ENCODE data around the gene NIT1. TPM values are rescaled to one million over a fixed set of nuclear protein-coding genes. Genes with fewer than 3 reads are reported as not detected.

Gene NIT1
- total and polyA plus RNA-seq, 4 donors = 22.4 to 53.7 (median 48.5) TPM

GRCh38 chr1:161083748-161084596 is 33.9 kb upstream of the NIT1 start:
- H3K9me3 ChIP-seq (ENCODE audit: control insufficient read depth, insufficient read depth, low read length) = no peaks in the 10 kb centered on the region
- H3K27me3 ChIP-seq (ENCODE audit: control insufficient read depth, insufficient read depth, low read length) = peaks cover 3% of the 10 kb centered on the region
- no peaks in the 10 kb centered on the region for H3K4me1 ChIP-seq (ENCODE audit: control insufficient read depth, insufficient read depth, low read length)
- no peak for DNase-seq (ENCODE audit: low read depth in 4 of 6, low spot score in 6 of 6)
- no peaks in the 10 kb centered on the region for H3K36me3 ChIP-seq (ENCODE audit: control insufficient read depth, insufficient read depth, low read length)
- H3K4me3 ChIP-seq (ENCODE audit: low read depth, low read length) = no peak overlapping the region
- 84% methylated on average over 8 of the region's 10 CpGs for WGBS (ENCODE audit: insufficient coverage)
- no peak overlapping the region for H3K27ac ChIP-seq (ENCODE audit: low read depth, low read length)

- Histone ChIP-seq H3K36me3 (ENCODE audit: control insufficient read depth, insufficient read depth, low read length) (no peaks in the 10 kb centered on the region), H3K27ac (ENCODE audit: low read depth, low read length) (no peak overlapping the region), H3K27me3 (ENCODE audit: control insufficient read depth, insufficient read depth, low read length) (peaks cover 3% of the 10 kb centered on the region), H3K4me3 (ENCODE audit: low read depth, low read length) (no peak overlapping the region), H3K4me1 (ENCODE audit: control insufficient read depth, insufficient read depth, low read length) (no peaks in the 10 kb centered on the region), H3K9me3 (ENCODE audit: control insufficient read depth, insufficient read depth, low read length) (no peaks in the 10 kb centered on the region)
- no peak for DNase-seq (ENCODE audit: low read depth in 4 of 6, low spot score in 6 of 6)
- WGBS (ENCODE audit: insufficient coverage) = no CpG with 5 or more reads among the region's 1 CpG
These were observed 33.3 kb upstream of the NIT1 start for GRCh38 chr1:161084597-161084988.

- Histone ChIP-seq H3K27ac (ENCODE audit: low read depth, low read length) (no peak overlapping the region), H3K36me3 (ENCODE audit: control insufficient read depth, insufficient read depth, low read length) (no peaks in the 10 kb centered on the region), H3K4me1 (ENCODE audit: control insufficient read depth, insufficient read depth, low read length) (no peaks in the 10 kb centered on the region), H3K27me3 (ENCODE audit: control insufficient read depth, insufficient read depth, low read length) (peaks cover 3% of the 10 kb centered on the region), H3K9me3 (ENCODE audit: control insufficient read depth, insufficient read depth, low read length) (no peaks in the 10 kb centered on the region), H3K4me3 (ENCODE audit: low read depth, low read length) (no peak overlapping the region)
- WGBS (ENCODE audit: insufficient coverage) = 20% methylated on average over 1 of the region's 2 CpGs
- no peak for DNase-seq (ENCODE audit: low read depth in 4 of 6, low spot score in 6 of 6)
These were observed 32.7 kb upstream of the NIT1 start for GRCh38 chr1:161085165-161085564.

GRCh38 chr1:161086457-161086856 is 31.4 kb upstream of the NIT1 start:
- 51% methylated on average over 3 of the region's 4 CpGs for WGBS (ENCODE audit: insufficient coverage)
- Histone ChIP-seq H3K36me3 (ENCODE audit: control insufficient read depth, insufficient read depth, low read length) (no peaks in the 10 kb centered on the region), H3K27ac (ENCODE audit: low read depth, low read length) (no peak overlapping the region), H3K4me1 (ENCODE audit: control insufficient read depth, insufficient read depth, low read length) (no peaks in the 10 kb centered on the region), H3K4me3 (ENCODE audit: low read depth, low read length) (no peak overlapping the region), H3K9me3 (ENCODE audit: control insufficient read depth, insufficient read depth, low read length) (no peaks in the 10 kb centered on the region), H3K27me3 (ENCODE audit: control insufficient read depth, insufficient read depth, low read length) (peaks cover 3% of the 10 kb centered on the region)
- no peak for DNase-seq (ENCODE audit: low read depth in 4 of 6, low spot score in 6 of 6)

DNA sequence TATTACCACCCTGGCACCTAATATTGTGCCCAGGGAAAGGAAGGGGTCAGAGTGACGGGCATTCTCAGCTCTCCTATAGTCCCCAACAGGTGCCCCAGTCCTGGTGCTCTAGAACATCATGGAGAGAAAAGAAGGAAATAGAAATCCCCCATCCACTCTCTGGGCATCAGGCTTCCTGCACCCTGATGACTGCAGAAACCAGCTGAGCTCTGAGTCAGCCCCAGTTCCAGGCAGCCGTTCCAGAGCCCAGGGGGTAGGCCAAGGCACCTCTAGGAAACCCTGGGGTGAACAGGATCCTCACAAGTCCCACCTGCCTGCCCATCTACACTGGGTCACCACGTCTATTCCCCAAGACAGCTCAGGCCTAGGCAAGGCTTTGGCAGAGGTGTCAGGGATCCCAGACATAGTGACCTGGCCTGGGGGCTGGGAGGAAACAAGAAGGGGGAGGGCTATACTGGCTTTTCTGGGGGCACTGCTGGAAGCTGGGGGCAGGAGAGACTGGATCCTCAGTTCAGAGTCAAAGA is 29.3 kb upstream of the NIT1 start:
- 80% methylated on average over 1 of the region's 3 CpGs for WGBS (ENCODE audit: insufficient coverage)
- no peaks in the 10 kb centered on the region for H3K4me1 ChIP-seq (ENCODE audit: control insufficient read depth, insufficient read depth, low read length)

DNA sequence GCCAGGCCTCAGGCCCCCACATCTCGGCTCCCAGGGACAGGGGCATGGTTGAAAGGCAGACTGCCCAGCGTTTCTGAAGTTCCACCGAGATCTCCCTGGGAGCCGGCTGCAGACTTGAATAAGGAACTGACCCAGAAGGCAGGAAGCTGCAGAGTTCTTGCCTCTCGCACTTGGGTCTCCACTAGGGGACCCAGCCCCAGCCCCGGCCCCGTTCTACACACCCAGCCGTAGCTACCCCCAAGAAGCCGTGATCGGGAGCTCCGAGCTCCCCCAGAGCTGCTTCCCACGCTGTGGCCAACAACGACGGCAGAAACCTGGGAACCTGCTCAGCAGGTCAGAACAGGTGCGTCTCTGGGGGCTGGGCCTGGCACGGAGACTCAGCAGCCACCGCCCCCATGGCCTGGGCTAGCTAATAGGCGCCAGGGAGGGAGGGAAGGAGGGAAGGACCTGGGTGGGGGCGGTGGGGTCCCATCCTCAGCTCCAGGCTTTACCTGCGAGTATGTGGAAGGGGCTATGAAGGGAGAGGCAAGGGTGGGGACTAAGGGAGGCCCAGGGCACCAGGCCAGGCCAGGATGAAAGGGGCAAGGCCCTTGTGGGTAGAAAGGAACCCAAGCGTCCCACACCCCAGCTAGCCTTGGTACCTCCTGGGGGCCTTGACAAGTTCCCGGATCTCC is 28.5 kb upstream of the NIT1 start, which contains the start of gene NECTIN4:
TSS of gene NECTIN4 (minus strand) at position 308 of the 674 bp plus-strand sequence. CDS start at position 46, 262 bp downstream.
- H3K27ac ChIP-seq (ENCODE audit: low read depth, low read length) = no peak within 1 kb of the TSS
- peaks cover 5% of the 10 kb centered on the region for H3K27me3 ChIP-seq (ENCODE audit: control insufficient read depth, insufficient read depth, low read length)
- no peaks in the 10 kb centered on the region for H3K4me1 ChIP-seq (ENCODE audit: control insufficient read depth, insufficient read depth, low read length)
- no peaks in the 10 kb centered on the region for H3K36me3 ChIP-seq (ENCODE audit: control insufficient read depth, insufficient read depth, low read length)
- 50% methylated on average over 19 of the region's 22 CpGs for WGBS (ENCODE audit: insufficient coverage)
- H3K4me3 ChIP-seq (ENCODE audit: low read depth, low read length) = no peak within 1 kb of the TSS
- H3K9me3 ChIP-seq (ENCODE audit: control insufficient read depth, insufficient read depth, low read length) = no peaks in the 10 kb centered on the region
- DNase-seq (ENCODE audit: low read depth in 4 of 6, low spot score in 6 of 6) = no peak

More for the DNA sequence above, 29.3 kb upstream of the NIT1 start:
- no peak for DNase-seq (ENCODE audit: low read depth in 4 of 6, low spot score in 6 of 6)
- no peak overlapping the region for H3K4me3 ChIP-seq (ENCODE audit: low read depth, low read length)
- no peaks in the 10 kb centered on the region for H3K9me3 ChIP-seq (ENCODE audit: control insufficient read depth, insufficient read depth, low read length)
- no peak overlapping the region for H3K27ac ChIP-seq (ENCODE audit: low read depth, low read length)
- H3K36me3 ChIP-seq (ENCODE audit: control insufficient read depth, insufficient read depth, low read length) = no peaks in the 10 kb centered on the region
- peaks cover 5% of the 10 kb centered on the region for H3K27me3 ChIP-seq (ENCODE audit: control insufficient read depth, insufficient read depth, low read length)

DNA sequence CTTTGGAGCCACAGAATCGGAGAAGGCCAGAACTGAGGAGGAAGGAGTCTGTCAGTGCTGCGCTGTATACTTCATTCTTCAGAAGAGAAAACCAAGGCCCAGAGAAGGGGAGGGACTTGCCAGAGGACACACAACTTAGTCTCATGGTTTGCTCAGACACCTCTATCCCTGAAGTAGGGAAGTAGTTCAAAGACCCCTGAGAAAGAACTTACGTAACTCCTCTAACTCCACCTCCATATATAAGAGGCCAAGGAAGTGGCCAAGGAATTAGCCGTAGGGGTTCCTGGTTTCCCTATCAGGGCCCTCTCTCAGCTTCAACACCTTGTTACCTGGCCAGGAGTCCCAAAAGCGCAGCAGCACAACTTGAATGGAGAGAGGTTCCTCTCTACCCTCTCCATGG is 28.0 kb upstream of the NIT1 start:
- WGBS (ENCODE audit: insufficient coverage) = 100% methylated on average over 3 of the region's 5 CpGs
- DNase-seq (ENCODE audit: low read depth in 4 of 6, low spot score in 6 of 6) = no peak
- H3K9me3 ChIP-seq (ENCODE audit: control insufficient read depth, insufficient read depth, low read length) = no peaks in the 10 kb centered on the region
- no peaks in the 10 kb centered on the region for H3K4me1 ChIP-seq (ENCODE audit: control insufficient read depth, insufficient read depth, low read length)
- no peak overlapping the region for H3K27ac ChIP-seq (ENCODE audit: low read depth, low read length)
- H3K4me3 ChIP-seq (ENCODE audit: low read depth, low read length) = no peak overlapping the region
- peaks cover 5% of the 10 kb centered on the region for H3K27me3 ChIP-seq (ENCODE audit: control insufficient read depth, insufficient read depth, low read length)
- no peaks in the 10 kb centered on the region for H3K36me3 ChIP-seq (ENCODE audit: control insufficient read depth, insufficient read depth, low read length)

DNA sequence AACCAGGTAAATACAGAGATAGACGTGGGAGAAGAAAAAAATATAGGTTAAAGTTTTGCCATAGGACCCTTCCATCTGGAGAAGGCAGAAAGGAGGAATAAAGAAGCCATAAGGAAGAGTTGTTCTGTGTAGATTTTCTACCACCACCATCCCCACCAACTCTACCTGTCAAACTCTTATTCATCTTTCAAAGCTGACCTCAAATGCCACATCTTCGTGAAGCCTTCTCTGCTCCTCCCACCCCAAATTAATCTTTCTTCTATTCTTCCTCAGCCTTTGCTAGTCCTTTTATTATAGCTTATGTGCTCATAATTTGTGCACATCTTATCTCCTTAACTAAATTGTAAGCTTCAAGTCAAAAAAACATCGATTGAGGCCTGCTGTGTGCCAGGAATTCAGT is 27.3 kb upstream of the NIT1 start:
- DNase-seq (ENCODE audit: low read depth in 4 of 6, low spot score in 6 of 6) = no peak
- H3K36me3 ChIP-seq (ENCODE audit: control insufficient read depth, insufficient read depth, low read length) = no peaks in the 10 kb centered on the region
- H3K4me3 ChIP-seq (ENCODE audit: low read depth, low read length) = no peak overlapping the region
- 89% methylated on average over 2 of the region's 3 CpGs for WGBS (ENCODE audit: insufficient coverage)
- no peaks in the 10 kb centered on the region for H3K4me1 ChIP-seq (ENCODE audit: control insufficient read depth, insufficient read depth, low read length)
- H3K27me3 ChIP-seq (ENCODE audit: control insufficient read depth, insufficient read depth, low read length) = peaks cover 5% of the 10 kb centered on the region
- no peak overlapping the region for H3K27ac ChIP-seq (ENCODE audit: low read depth, low read length)
- H3K9me3 ChIP-seq (ENCODE audit: control insufficient read depth, insufficient read depth, low read length) = no peaks in the 10 kb centered on the region

DNA sequence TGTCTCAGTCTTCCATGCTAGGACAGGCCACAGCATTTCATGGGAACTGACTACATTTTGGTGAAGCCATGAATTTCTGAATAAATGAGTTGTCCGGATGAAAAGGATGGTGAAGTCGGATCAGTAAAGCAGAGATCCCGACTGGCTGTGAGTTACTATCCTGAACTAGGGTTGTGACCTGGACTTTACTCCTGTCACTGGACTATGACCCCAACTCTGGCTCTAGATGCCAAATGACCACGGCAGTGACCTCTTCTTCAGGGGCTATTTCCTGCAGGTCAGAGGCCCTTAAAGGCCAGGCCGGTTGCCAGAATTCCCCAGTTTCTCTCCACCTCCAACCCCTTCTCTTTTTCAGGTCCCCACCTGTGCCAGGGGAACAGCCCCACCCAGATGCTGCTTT is 26.8 kb upstream of the NIT1 start:
- no peak for DNase-seq (ENCODE audit: low read depth in 4 of 6, low spot score in 6 of 6)
- Histone ChIP-seq H3K9me3 (ENCODE audit: control insufficient read depth, insufficient read depth, low read length) (no peaks in the 10 kb centered on the region), H3K27me3 (ENCODE audit: control insufficient read depth, insufficient read depth, low read length) (peaks cover 5% of the 10 kb centered on the region), H3K27ac (ENCODE audit: low read depth, low read length) (no peak overlapping the region), H3K36me3 (ENCODE audit: control insufficient read depth, insufficient read depth, low read length) (no peaks in the 10 kb centered on the region), H3K4me1 (ENCODE audit: control insufficient read depth, insufficient read depth, low read length) (no peaks in the 10 kb centered on the region), H3K4me3 (ENCODE audit: low read depth, low read length) (no peak overlapping the region)
- 86% methylated on average over 4 of the region's 5 CpGs for WGBS (ENCODE audit: insufficient coverage)
